H1 (cell line): ENCODE data around the gene CELSR1. TPM values are rescaled to one million over a fixed set of nuclear protein-coding genes. Genes with fewer than 3 reads are reported as not detected.

Experiments
- CBX5 ChIP-seq: fragments of 300-800, 300-1000 bp; sonication (generic); IDR thresholded peaks from 2 replicates; pipeline ENCODE4 v1.7.1; 2016; ENCODE audit warnings: antibody characterized with exemption, low read length, low read depth
- CEBPB ChIP-seq: IDR thresholded peaks from 2 replicates; pipeline ENCODE4 v1.6.1; 2012; ENCODE audit warnings: low read depth, low read length
- CHD1 ChIP-seq: IDR thresholded peaks from 2 replicates; pipeline ENCODE4 v1.6.1; 2012; ENCODE audit warnings: low read depth, low read length, improper control_type of control experiment
- CHD7 ChIP-seq: fragments of 300-600 bp; sonication (generic); IDR thresholded peaks from 2 replicates; pipeline ENCODE4 v1.7.1; 2012; ENCODE audit warnings: low read length, moderate library complexity, mild to moderate bottlenecking, inconsistent platforms; ENCODE audit not compliant: insufficient replicate concordance
- KDM5A ChIP-seq: fragments of 200-600 bp; IDR thresholded peaks from 2 replicates; pipeline ENCODE4 v1.7.1; 2012; ENCODE audit warnings: mild to moderate bottlenecking, low read length, inconsistent platforms, mixed read lengths
- PHF8 ChIP-seq: fragments of 200-600 bp; sonication (generic); conservative IDR thresholded peaks from 2 replicates; pipeline ENCODE4 v1.7.1; 2012; ENCODE audit warnings: low read depth, mild to moderate bottlenecking, inconsistent platforms, low read length, moderate library complexity
- POLR2A ChIP-seq, 2 experiments: IDR thresholded peaks; 1 replicate in 1 of 2; 2 replicates in 1 of 2; pipeline ENCODE4 v1.6.1; 2011; ENCODE audit warnings: low read depth in 2 of 2, low read length in 2 of 2, mild to moderate bottlenecking in 2 of 2; ENCODE audit errors: control extremely low read depth in 1 of 2
- POU5F1 ChIP-seq: IDR thresholded peaks from 2 replicates; pipeline ENCODE4 v1.6.1; 2011; ENCODE audit warnings: low read depth, mild to moderate bottlenecking, low read length, moderate library complexity
- RAD21 ChIP-seq, 2 experiments: IDR thresholded peaks in 1 of 2; conservative IDR thresholded peaks in 1 of 2; 2 replicates each; pipeline ENCODE4 v1.6.1; 2011; ENCODE audit warnings: low read depth in 2 of 2, low read length in 2 of 2, improper control_type of control experiment in 1 of 2, inconsistent platforms in 1 of 2, mild to moderate bottlenecking in 1 of 2, moderate library complexity in 1 of 2
- RBBP5 ChIP-seq: IDR thresholded peaks from 2 replicates; pipeline ENCODE4 v1.7.1; 2012; ENCODE audit warnings: low read depth, mild to moderate bottlenecking, inconsistent platforms, low read length, moderate library complexity, borderline replicate concordance
- SIRT6 ChIP-seq: IDR thresholded peaks from one replicate; pipeline ENCODE4 v1.7.1; 2012; ENCODE audit warnings: low read length, inconsistent platforms
- TAF1 ChIP-seq: IDR thresholded peaks from 2 replicates; pipeline ENCODE4 v1.6.1; 2011; ENCODE audit warnings: mild to moderate bottlenecking, low read depth, low read length
- TCF12 ChIP-seq: IDR thresholded peaks from 2 replicates; pipeline ENCODE4 v1.6.1; 2011; ENCODE audit warnings: low read depth, mild to moderate bottlenecking, low read length
- polyA plus RNA-seq, 7 experiments: library from polyadenylated mRNA; depleted of rRNA in 3 of 7; stranded (reverse) in 5 of 7; unstranded in 2 of 7; fragments of >200 nt in 5 of 7; fragments of 200-250 nt in 2 of 7; gene quantifications; 1 replicate in 5 of 7; 2 replicates in 1 of 7; 4 replicates in 1 of 7; pipeline versions ENCODE4 v1.2.1 to v1.2.3, GENCODE V29; 2011 to 2013; ENCODE audit warnings: missing spikeins in 2 of 7, mixed read lengths in 2 of 7
- total RNA-seq: library from RNA; stranded (reverse); fragmentation: NEBNext Ultra II Directional; extraction: Animal tissue kit (Norgen Biotek cat#: 25700); gene quantifications from 2 replicates; pipeline ENCODE4 v1.2.1, GENCODE V29; 2021

Gene CELSR1
- total and polyA plus RNA-seq, 2 of the 8 experiments (the other 6 are each of a cell fraction or from before 2014, with no cell fraction given) = 9.0 to 12.4 TPM

GRCh38 chr22:46367707-46368191, 169.7 kb downstream of the CELSR1 start (continued):
- no peak for TF ChIP-seq CHD7
- TF ChIP-seq PHF8 = no peak
- no peak for TF ChIP-seq CHD1
- TF ChIP-seq CBX5 = no peak
- TF ChIP-seq POU5F1 = no peak
- TF ChIP-seq RAD21 (IDR thresholded peaks at IDR 0.05 in 1 of 2, conservative IDR thresholded peaks at IDR 0.05 in 1 of 2; ENCODE audit: low read depth in 2 of 2, low read length in 2 of 2) = peak; percentile 85 to 88
- no peak for TF ChIP-seq TAF1
- no peak for TF ChIP-seq SIRT6
- 0 out of 2 replicates have a peak, but pooled peaks have one; percentile 64 for TF ChIP-seq RBBP5
- TF ChIP-seq TCF12 = peak; percentile 62; the same call in 1 of the 2 replicates
- no peak for TF ChIP-seq KDM5A
- no peak for TF ChIP-seq POLR2A (IDR thresholded peaks at IDR 0.05; ENCODE audit: control extremely low read depth in 1 of 2, low read depth in 2 of 2, low read length in 2 of 2)
- TF ChIP-seq CEBPB = no peak
